ENCODE measurements around the gene NTM.

DNA sequence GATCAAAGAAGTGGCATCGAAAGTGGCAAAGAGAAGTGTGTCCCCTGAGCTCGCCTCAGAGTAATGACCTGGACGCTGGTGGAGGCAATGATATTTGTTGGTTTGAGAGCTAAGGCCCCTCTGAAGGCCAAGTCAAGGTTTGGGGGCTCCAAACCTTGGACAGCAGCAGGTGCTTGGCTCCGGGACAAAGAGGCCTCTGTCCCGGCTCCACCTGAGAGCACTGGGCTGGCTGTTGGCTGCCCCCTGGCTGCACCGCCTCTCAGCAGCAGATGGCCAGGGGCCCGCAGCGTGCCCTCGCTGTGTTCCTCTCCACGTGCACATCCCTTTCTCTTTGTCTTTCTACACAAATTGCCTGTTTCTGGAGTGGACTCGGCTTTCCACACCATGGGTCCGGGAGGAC lies 301.3 kb downstream of the NTM start:
- TF ChIP-seq EZH2 (IDR thresholded peaks at IDR 0.05): no peak
- no peak for TF ChIP-seq POLR2AphosphoS5 (IDR thresholded peaks at IDR 0.05; ENCODE audit: borderline replicate concordance, low read depth, low read length)
